ENCODE data around the gene SLC26A1.

DNA sequence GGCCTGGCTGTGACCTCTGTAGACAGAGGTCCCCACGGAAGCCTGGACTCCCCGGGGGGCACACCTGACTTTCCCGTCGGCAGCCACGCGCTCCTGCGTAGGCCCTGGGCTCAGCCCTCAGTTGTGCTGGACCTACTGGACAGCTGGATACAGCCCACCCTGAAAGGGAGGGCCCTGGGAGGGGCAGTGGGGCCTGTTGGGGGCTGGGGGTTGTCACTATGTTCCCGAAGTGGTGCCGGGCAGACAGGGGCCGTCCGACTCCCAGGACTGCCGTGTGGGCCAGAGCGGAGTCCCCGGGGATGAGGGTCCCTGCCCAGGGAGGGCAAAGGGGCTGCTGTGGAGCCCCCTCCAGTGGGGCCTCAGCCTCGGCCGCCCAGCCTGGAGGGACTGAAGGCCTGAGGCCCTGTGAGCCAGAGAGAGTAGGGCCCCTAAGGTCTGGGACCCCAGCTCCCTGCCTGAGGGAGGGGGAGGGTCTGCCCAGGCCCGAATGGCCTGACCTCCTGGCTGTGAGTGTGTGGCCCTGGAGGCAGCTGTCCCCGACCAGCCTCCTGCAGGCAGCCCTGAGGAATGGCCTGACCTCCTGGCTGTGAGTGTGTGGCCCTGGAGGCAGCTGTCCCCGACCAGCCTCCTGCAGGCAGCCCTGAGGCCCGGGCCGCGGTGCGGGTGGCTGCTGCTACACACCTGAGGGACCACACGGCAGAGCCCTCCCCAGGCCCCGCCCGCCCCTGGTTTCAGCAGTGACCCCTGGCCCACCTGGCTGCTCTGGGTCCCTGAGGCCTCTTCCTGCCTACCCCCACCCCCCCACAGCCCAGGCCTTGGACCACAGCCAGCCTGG lies 44.0 kb upstream of the SLC26A1 start:
- no peak for TF ChIP-seq RAD21 (IDR thresholded peaks at IDR 0.05; ENCODE audit: low read depth)
- TF ChIP-seq ZBTB7A (IDR thresholded peaks at IDR 0.05; ENCODE audit: low read depth), result no peak
- TF ChIP-seq, protein P1, sequence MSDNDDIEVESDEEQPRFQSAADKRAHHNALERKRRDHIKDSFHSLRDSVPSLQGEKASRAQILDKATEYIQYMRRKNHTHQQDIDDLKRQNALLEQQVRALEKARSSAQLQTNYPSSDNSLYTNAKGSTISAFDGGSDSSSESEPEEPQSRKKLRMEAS (IDR thresholded peaks at IDR 0.05), result no peak
- no peak for TF ChIP-seq TEAD4 (IDR thresholded peaks at IDR 0.05)
- TF ChIP-seq TAF1 (IDR thresholded peaks at IDR 0.05; ENCODE audit: low read depth), result no peak

Measured in Ishikawa (cell line).